ENCODE measurements around the gene SCYGR2. TPM values are rescaled to one million over a fixed set of nuclear protein-coding genes. Genes with fewer than 3 reads are reported as not detected.

SCYGR2 gene
- total and polyA plus RNA-seq, 2 donors: not detected

DNA sequence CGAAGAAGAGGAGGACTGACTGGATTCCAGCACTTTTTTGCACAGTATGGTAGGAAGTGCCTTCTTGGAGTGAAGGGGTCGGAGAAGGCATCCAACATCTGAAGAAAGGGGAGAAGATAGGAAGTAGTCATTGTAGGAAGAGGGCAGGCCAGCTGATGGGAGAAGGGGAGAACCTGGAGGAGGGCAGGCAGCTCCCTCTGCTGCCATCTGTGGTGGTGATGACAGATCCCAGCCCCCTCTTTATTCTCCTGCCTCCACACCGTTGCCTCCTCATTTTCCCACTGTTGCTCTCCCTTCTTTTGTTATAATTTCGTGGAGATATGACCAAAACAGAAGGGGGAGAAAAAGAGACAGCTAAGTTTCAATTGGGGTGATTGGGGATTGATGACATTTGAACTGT is 2.9 kb upstream of the SCYGR2 start:
- 71% methylated on average over 4 of the region's 4 CpGs for WGBS
- no peak overlapping the region for H3K27ac ChIP-seq (ENCODE audit: low read depth)
- no peaks in the 10 kb centered on the region for H3K36me3 ChIP-seq (ENCODE audit: insufficient read depth)
- no peaks in the 10 kb centered on the region for H3K4me1 ChIP-seq (ENCODE audit: insufficient read depth)
- no peak for DNase-seq (ENCODE audit: extremely low spot score)
- no peak overlapping the region for H3K4me3 ChIP-seq (ENCODE audit: low read depth, low read length)

DNA sequence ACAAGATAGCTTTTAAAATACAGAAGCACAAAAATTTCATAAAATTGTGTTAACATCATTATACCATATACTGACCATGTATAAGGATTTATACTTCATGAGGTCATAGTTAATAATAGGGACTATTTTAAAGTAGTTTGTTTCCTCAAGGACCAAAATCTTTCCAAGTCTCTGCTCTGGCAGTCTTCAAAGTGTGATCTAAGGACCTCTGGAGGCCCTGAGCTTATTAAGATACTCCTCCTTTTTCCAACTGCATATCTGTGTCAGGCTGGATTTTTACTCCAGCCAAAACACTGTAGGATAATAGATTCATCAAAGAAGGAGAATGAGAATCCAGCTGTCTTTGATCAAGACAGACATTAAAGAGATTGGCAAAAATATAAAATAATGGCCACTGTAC is 1.7 kb upstream of the SCYGR2 start:
- Histone ChIP-seq H3K27ac (ENCODE audit: low read depth) (no peak overlapping the region), H3K4me1 (ENCODE audit: insufficient read depth) (no peaks in the 10 kb centered on the region), H3K4me3 (ENCODE audit: low read depth, low read length) (no peak overlapping the region), H3K36me3 (ENCODE audit: insufficient read depth) (no peaks in the 10 kb centered on the region)
- peak; percentile 13 for DNase-seq (ENCODE audit: extremely low spot score)

- no peak for DNase-seq (ENCODE audit: extremely low spot score)
- Histone ChIP-seq H3K36me3 (ENCODE audit: insufficient read depth) (no peaks in the 10 kb centered on the region), H3K27ac (ENCODE audit: low read depth) (no peak overlapping the region), H3K4me1 (ENCODE audit: insufficient read depth) (no peaks in the 10 kb centered on the region), H3K4me3 (ENCODE audit: low read depth, low read length) (no peak overlapping the region)
- 73% methylated on average over 4 of the region's 4 CpGs for whole genome bisulfite sequencing
Measured at GRCh38 chr2:227597998-227598397, 695 bp upstream of the SCYGR2 start.

GRCh38 chr2:227602358-227602757 is 3.7 kb downstream of the SCYGR2 start:
- no peak overlapping the region for H3K27ac ChIP-seq (ENCODE audit: low read depth)
- H3K4me3 ChIP-seq (ENCODE audit: low read depth, low read length): no peak overlapping the region
- H3K36me3 ChIP-seq (ENCODE audit: insufficient read depth): no peaks in the 10 kb centered on the region
- 70% methylated on average over 3 of the region's 3 CpGs for WGBS
- H3K4me1 ChIP-seq (ENCODE audit: insufficient read depth): no peaks in the 10 kb centered on the region
- DNase-seq (ENCODE audit: extremely low spot score): no peak

- DNase-seq (ENCODE audit: extremely low spot score): no peak
- H3K27ac ChIP-seq (ENCODE audit: low read depth): no peak overlapping the region
- 71% methylated on average over 1 of the region's 1 CpG for WGBS
- H3K4me3 ChIP-seq (ENCODE audit: low read depth, low read length): no peak overlapping the region
- H3K4me1 ChIP-seq (ENCODE audit: insufficient read depth): no peaks in the 10 kb centered on the region
- H3K36me3 ChIP-seq (ENCODE audit: insufficient read depth): no peaks in the 10 kb centered on the region
Measured at GRCh38 chr2:227606476-227606875, 7.8 kb downstream of the SCYGR2 start.

- Histone ChIP-seq H3K36me3 (ENCODE audit: insufficient read depth) (no peaks in the 10 kb centered on the region), H3K4me1 (ENCODE audit: insufficient read depth) (no peaks in the 10 kb centered on the region), H3K27ac (ENCODE audit: low read depth) (no peak overlapping the region), H3K4me3 (ENCODE audit: low read depth, low read length) (no peak overlapping the region)
- DNase-seq (ENCODE audit: extremely low spot score): no peak
- 29% methylated on average over 3 of the region's 3 CpGs for WGBS
Measured at GRCh38 chr2:227607941-227608340, 9.2 kb downstream of the SCYGR2 start.

DNA sequence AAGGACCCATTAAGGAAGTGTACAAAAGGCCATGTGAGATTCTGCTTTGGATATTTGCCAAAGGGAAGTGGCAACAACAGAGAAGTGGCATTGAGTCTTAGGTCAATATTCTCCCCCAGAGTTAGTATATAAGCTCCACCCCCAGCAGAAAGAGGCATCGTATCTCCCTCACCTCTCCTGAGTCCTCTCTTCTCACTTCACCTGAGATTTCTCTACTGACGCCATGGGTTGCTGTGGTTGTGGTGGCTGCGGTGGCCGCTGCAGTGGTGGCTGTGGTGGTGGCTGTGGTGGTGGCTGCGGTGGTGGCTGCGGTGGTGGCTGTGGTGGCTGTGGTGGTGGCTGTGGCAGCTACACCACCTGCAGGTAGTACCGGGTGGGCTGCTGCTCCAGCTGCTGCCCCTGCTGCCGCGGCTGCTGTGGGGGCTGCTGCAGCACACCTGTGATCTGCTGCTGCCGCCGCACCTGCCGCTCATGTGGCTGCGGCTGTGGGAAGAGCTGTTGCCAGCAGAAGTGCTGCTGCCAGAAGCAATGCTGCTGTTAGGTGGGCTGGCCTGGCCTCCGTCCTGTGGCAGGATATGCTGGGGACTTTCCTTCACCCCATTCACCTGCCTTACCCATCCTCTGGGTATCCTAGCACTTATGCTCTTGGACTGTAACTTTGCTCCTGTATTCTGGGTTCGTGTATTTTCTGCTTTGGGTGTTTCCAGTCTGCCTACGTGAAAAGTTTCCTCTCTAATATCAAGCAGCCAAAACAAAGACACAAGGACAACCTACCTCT is 10.1 kb downstream of the SCYGR2 start:
- Histone ChIP-seq H3K4me3 (ENCODE audit: low read depth, low read length) (no peak overlapping the region), H3K36me3 (ENCODE audit: insufficient read depth) (no peaks in the 10 kb centered on the region), H3K27ac (ENCODE audit: low read depth) (no peak overlapping the region), H3K4me1 (ENCODE audit: insufficient read depth) (no peaks in the 10 kb centered on the region)
- DNase-seq (ENCODE audit: extremely low spot score): no peak
- 81% methylated on average over 16 of the region's 16 CpGs for WGBS

- DNase-seq (ENCODE audit: extremely low spot score): no peak
- 93% methylated on average over 2 of the region's 2 CpGs for WGBS
- Histone ChIP-seq H3K36me3 (ENCODE audit: insufficient read depth) (no peaks in the 10 kb centered on the region), H3K4me1 (ENCODE audit: insufficient read depth) (no peaks in the 10 kb centered on the region), H3K4me3 (ENCODE audit: low read depth, low read length) (no peak overlapping the region), H3K27ac (ENCODE audit: low read depth) (no peak overlapping the region)
Measured at GRCh38 chr2:227610123-227610522, 11.4 kb downstream of the SCYGR2 start.

GRCh38 chr2:227612546-227613271 is 14.0 kb downstream of the SCYGR2 start:
- 84% methylated on average over 11 of the region's 11 CpGs for WGBS
- no peaks in the 10 kb centered on the region for H3K36me3 ChIP-seq (ENCODE audit: insufficient read depth)
- no peak overlapping the region for H3K27ac ChIP-seq (ENCODE audit: low read depth)
- no peaks in the 10 kb centered on the region for H3K4me1 ChIP-seq (ENCODE audit: insufficient read depth)
- H3K4me3 ChIP-seq (ENCODE audit: low read depth, low read length): no peak overlapping the region
- no peak for DNase-seq (ENCODE audit: extremely low spot score)

- Histone ChIP-seq H3K36me3 (ENCODE audit: insufficient read depth) (no peaks in the 10 kb centered on the region), H3K27ac (ENCODE audit: low read depth) (no peak overlapping the region), H3K4me3 (ENCODE audit: low read depth, low read length) (no peak overlapping the region), H3K4me1 (ENCODE audit: insufficient read depth) (no peaks in the 10 kb centered on the region)
- 77% methylated on average over 4 of the region's 4 CpGs for WGBS
- DNase-seq (ENCODE audit: extremely low spot score): no peak
Measured at GRCh38 chr2:227613272-227613660, 14.6 kb downstream of the SCYGR2 start.

GRCh38 chr2:227614246-227614645 is 15.6 kb downstream of the SCYGR2 start:
- Histone ChIP-seq H3K36me3 (ENCODE audit: insufficient read depth) (no peaks in the 10 kb centered on the region), H3K4me3 (ENCODE audit: low read depth, low read length) (no peak overlapping the region), H3K27ac (ENCODE audit: low read depth) (no peak overlapping the region), H3K4me1 (ENCODE audit: insufficient read depth) (no peaks in the 10 kb centered on the region)
- WGBS: 93% methylated on average over 4 of the region's 4 CpGs
- DNase-seq (ENCODE audit: extremely low spot score): no peak

- WGBS: 98% methylated on average over 4 of the region's 4 CpGs
Measured at GRCh38 chr2:227614740-227615139, 16.0 kb downstream of the SCYGR2 start, which contains the start of gene SCYGR3. TSS of gene SCYGR3 (minus strand) at chr2:227614840. CDS start at chr2:227614840, 0 bp downstream.

GRCh38 chr2:227615181-227615580 is 16.5 kb downstream of the SCYGR2 start:
- no peak overlapping the region for H3K27ac ChIP-seq (ENCODE audit: low read depth)
- DNase-seq (ENCODE audit: extremely low spot score): no peak

More at GRCh38 chr2:227614740-227615139, 16.0 kb downstream of the SCYGR2 start, which contains the start of gene SCYGR3:
- Histone ChIP-seq H3K36me3 (ENCODE audit: insufficient read depth) (no peaks in the 10 kb centered on the region), H3K4me1 (ENCODE audit: insufficient read depth) (no peaks in the 10 kb centered on the region), H3K4me3 (ENCODE audit: low read depth, low read length) (no peak within 1 kb of the TSS), H3K27ac (ENCODE audit: low read depth) (no peak within 1 kb of the TSS)
- DNase-seq (ENCODE audit: extremely low spot score): no peak

GRCh38 chr2:227615906-227616305 is 17.2 kb downstream of the SCYGR2 start:
- WGBS: 63% methylated on average over 5 of the region's 5 CpGs
- Histone ChIP-seq H3K4me1 (ENCODE audit: insufficient read depth) (no peaks in the 10 kb centered on the region), H3K27ac (ENCODE audit: low read depth) (no peak overlapping the region)

More at GRCh38 chr2:227615181-227615580, 16.5 kb downstream of the SCYGR2 start:
- 89% methylated on average over 4 of the region's 4 CpGs for WGBS
- no peaks in the 10 kb centered on the region for H3K4me1 ChIP-seq (ENCODE audit: insufficient read depth)
- no peak overlapping the region for H3K4me3 ChIP-seq (ENCODE audit: low read depth, low read length)
- no peaks in the 10 kb centered on the region for H3K36me3 ChIP-seq (ENCODE audit: insufficient read depth)

More at GRCh38 chr2:227615906-227616305, 17.2 kb downstream of the SCYGR2 start:
- DNase-seq (ENCODE audit: extremely low spot score): no peak
- H3K36me3 ChIP-seq (ENCODE audit: insufficient read depth): no peaks in the 10 kb centered on the region
- H3K4me3 ChIP-seq (ENCODE audit: low read depth, low read length): no peak overlapping the region

Data from urinary bladder (tissue), 4 donors.